NB4 (cell line): ENCODE measurements around the gene AANAT.
A peak's percentile ranks its signal among the peaks of the same experiment; 100 is the strongest.

Experiments
- DNase-seq: peaks from one replicate; pipeline ENCODE4 v3.0.0; 2010; ENCODE audit warnings: low read depth
- H3K4me3 ChIP-seq: one replicate; pipeline ENCODE4 v1.5.1; 2011; ENCODE audit warnings: mild to moderate bottlenecking, low read depth, low read length, moderate library complexity
- MYC ChIP-seq: IDR thresholded peaks from 2 replicates; pipeline ENCODE4 v1.6.1; 2011; ENCODE audit warnings: low read depth, low read length
- POLR2A ChIP-seq: IDR thresholded peaks from 2 replicates; pipeline ENCODE4 v1.6.1; 2011; ENCODE audit warnings: mild to moderate bottlenecking; ENCODE audit not compliant: insufficient read length; ENCODE audit errors: extremely low read depth
- TF ChIP-seq, protein P1 (sequence below): IDR thresholded peaks from one replicate; pipeline ENCODE4 v1.5.1; 2012; ENCODE audit warnings: low read depth, low read length
- TF ChIP-seq, protein P2 (sequence below): IDR thresholded peaks from 2 replicates; pipeline ENCODE4 v1.6.1; 2011; ENCODE audit warnings: low read depth, low read length

AANAT gene

DNA sequence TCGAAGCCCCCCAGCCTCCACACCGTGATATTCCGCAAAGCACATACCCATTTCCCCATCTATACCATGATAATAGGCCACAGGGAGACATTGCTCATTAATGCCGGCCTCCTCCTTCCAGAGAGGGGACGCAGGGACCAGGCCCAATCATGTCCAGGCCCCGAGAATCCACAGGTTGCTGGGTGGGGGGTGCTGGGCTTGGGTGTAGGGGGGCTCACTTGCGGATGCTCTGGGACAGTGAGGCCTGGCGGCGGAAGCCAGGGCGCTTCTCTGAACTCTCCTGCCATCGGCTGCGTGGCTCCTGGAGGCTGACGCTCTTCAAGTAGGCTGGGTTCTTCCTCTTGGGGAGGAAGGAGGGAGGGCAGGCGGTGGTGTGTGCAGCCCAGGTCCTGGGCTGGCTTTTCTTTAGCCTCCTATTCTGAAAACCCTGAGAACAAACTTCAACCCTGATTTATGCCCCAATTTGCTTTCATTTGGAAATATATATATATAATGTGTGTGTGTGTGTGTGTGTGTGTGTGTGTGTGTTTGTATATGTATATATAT is 12.2 kb downstream of the AANAT start:
- no peak overlapping the region for H3K4me3 ChIP-seq
- no peak for DNase-seq

DNA sequence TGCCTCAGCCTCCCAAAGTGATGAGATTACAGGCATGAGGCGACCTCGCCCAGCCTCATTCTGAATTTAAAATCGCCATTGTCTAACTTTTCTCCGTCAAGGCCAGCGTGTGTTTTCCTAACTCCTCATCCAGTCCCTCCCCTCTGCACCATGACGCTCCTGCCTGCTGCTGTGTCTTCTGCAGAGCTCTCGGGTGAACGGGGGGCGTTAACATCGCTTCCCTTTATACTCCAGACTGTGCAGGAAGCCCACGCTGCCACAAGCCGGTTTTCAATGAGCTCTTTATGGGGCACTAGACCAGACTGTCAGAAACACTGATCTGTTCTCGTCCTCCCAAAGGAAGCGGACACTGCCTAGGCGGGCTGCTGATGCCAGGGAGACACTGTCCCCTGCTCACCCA is 13.2 kb downstream of the AANAT start:
- TF ChIP-seq POLR2A (no peak), MYC (no peak)
- TF ChIP-seq, protein P1, sequence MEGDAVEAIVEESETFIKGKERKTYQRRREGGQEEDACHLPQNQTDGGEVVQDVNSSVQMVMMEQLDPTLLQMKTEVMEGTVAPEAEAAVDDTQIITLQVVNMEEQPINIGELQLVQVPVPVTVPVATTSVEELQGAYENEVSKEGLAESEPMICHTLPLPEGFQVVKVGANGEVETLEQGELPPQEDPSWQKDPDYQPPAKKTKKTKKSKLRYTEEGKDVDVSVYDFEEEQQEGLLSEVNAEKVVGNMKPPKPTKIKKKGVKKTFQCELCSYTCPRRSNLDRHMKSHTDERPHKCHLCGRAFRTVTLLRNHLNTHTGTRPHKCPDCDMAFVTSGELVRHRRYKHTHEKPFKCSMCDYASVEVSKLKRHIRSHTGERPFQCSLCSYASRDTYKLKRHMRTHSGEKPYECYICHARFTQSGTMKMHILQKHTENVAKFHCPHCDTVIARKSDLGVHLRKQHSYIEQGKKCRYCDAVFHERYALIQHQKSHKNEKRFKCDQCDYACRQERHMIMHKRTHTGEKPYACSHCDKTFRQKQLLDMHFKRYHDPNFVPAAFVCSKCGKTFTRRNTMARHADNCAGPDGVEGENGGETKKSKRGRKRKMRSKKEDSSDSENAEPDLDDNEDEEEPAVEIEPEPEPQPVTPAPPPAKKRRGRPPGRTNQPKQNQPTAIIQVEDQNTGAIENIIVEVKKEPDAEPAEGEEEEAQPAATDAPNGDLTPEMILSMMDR: no peak
- TF ChIP-seq, protein P2, sequence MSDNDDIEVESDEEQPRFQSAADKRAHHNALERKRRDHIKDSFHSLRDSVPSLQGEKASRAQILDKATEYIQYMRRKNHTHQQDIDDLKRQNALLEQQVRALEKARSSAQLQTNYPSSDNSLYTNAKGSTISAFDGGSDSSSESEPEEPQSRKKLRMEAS: no peak
- DNase-seq: peak; percentile 35
- no peak overlapping the region for H3K4me3 ChIP-seq

More for the DNA sequence above, 12.2 kb downstream of the AANAT start:
- TF ChIP-seq, protein P1: no peak

DNA sequence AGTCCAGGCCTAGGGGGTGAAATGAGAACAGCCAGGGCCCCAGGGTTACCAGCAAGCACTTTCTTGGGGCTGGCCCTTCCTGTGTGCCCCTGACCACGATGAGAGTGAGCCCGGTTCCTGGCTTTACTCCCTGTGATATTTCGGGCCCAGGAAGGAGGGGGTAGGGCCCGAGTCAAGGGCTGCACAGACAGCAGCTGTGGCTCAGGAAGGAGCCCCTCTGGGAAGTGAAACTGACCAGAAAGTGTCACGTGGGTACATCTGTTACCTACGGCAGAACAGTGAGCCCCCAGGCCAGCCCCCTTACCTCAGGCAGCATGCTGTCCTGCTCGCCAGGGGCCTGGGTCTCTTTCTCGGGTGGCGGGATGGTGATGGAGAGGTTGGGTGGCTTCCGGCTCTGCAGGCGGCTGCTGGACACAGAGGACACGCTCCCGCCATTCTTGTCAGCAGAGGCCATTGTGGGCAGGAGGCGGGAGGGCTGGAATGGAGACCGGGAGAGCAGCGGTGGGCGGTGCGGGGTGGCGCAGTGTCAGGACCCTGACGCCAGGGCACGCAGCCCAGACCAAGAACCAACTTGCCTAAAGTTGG is 13.8 kb downstream of the AANAT start:
- H3K4me3 ChIP-seq: no peak overlapping the region
- peak; percentile 42 for DNase-seq
- TF ChIP-seq POLR2A (no peak), MYC (no peak)
- TF ChIP-seq, protein P1: no peak
- TF ChIP-seq, protein P2: no peak

DNA sequence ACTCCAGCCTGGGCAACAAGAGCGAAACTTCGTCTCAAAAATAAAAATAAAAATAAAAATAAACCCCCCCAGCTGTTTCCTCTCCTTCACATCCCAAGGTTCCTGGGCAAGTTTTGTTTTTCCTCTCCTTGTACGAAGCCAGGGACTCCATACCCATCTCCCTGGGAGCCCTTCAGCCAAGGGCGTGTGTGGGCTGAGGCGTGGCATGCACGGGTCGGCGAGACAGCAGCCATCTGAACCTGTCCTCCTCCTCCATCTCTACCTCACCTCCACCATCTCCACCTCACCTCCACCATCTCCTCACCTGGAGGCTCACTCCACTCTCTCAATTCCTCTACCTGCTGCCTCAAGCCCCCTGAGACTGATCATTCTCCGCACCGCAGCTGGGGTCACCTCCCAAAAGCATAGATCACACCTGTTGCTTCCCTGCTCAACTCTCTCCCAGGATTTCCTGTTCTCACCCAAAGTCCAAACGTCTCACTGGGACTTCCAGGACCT is 16.9 kb downstream of the AANAT start:
- TF ChIP-seq, protein P1: no peak
- no peak for TF ChIP-seq POLR2A
- TF ChIP-seq, protein P2: no peak
- TF ChIP-seq MYC: no peak
- H3K4me3 ChIP-seq: no peak overlapping the region
- DNase-seq: no peak

DNA sequence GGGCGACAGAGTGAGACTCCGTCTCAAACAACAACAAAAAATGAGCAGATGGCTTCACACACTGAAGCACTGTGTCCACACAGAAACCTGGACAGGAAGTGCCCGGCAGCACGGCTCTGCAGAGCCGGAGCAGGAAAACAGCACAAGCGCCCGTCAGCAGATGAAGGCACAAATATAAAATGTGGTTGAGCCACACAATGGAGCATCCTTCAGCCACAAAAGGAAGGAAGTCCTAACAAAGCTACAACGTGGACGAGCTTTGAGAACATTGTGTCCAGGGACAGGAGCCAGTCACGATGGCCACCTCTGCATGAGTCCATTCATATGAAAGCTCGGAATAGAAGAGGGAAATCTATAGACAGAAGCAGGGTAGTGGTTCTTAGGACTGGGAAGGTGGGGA is 18.2 kb downstream of the AANAT start:
- no peak for DNase-seq
- TF ChIP-seq, protein P1: no peak
- TF ChIP-seq, protein P2: no peak
- no peak for TF ChIP-seq POLR2A
- TF ChIP-seq MYC: no peak
- no peak overlapping the region for H3K4me3 ChIP-seq
